Mesothelial cell of epicardium (in vitro differentiated cells): ENCODE results near the gene LASP1. TPM values are rescaled to one million over a fixed set of nuclear protein-coding genes. Genes with fewer than 3 reads are reported as not detected.
A peak's percentile ranks its signal among the peaks of the same experiment; 100 is the strongest.

ENCODE experiments used
- DNase-seq, 2 experiments: peaks; one replicate each; pipeline ENCODE4 v3.0.0; 2021; ENCODE audit warnings: low spot score in 2 of 2; ENCODE audit not compliant: unreplicated experiment in 2 of 2
- H3K27ac Mint-ChIP-seq: 2 replicates; pipeline ENCODE4 v1.8.0; 2021; ENCODE audit warnings: mixed read lengths
- H3K27me3 Mint-ChIP-seq: 2 replicates; pipeline ENCODE4 v1.8.0; 2021; ENCODE audit warnings: low read depth, mixed read lengths
- H3K36me3 Mint-ChIP-seq: 2 replicates; pipeline ENCODE4 v1.8.0; 2021; ENCODE audit warnings: mixed read lengths
- H3K4me1 Mint-ChIP-seq: 2 replicates; pipeline ENCODE4 v1.8.0; 2021; ENCODE audit warnings: mixed read lengths
- H3K4me3 Mint-ChIP-seq: 2 replicates; pipeline ENCODE4 v1.8.0; 2021; ENCODE audit warnings: mild to moderate bottlenecking, moderate library complexity, mixed read lengths
- H3K9me3 Mint-ChIP-seq: 2 replicates; pipeline ENCODE4 v1.8.0; 2021; ENCODE audit warnings: mixed read lengths
- total RNA-seq: library from RNA; stranded (reverse); gene quantifications from 3 replicates; pipeline ENCODE4 v1.2.1, GENCODE V29; 2021
- TF ChIP-seq, protein P1 (sequence below): fragments of 200-600 bp; sonication (generic); IDR thresholded peaks from one replicate; pipeline ENCODE4 v1.5.0; 2021; ENCODE audit warnings: antibody characterized with exemption; ENCODE audit not compliant: unreplicated experiment

LASP1 gene
- total RNA-seq, 1 donor from 2014 or later: 144 TPM

DNA sequence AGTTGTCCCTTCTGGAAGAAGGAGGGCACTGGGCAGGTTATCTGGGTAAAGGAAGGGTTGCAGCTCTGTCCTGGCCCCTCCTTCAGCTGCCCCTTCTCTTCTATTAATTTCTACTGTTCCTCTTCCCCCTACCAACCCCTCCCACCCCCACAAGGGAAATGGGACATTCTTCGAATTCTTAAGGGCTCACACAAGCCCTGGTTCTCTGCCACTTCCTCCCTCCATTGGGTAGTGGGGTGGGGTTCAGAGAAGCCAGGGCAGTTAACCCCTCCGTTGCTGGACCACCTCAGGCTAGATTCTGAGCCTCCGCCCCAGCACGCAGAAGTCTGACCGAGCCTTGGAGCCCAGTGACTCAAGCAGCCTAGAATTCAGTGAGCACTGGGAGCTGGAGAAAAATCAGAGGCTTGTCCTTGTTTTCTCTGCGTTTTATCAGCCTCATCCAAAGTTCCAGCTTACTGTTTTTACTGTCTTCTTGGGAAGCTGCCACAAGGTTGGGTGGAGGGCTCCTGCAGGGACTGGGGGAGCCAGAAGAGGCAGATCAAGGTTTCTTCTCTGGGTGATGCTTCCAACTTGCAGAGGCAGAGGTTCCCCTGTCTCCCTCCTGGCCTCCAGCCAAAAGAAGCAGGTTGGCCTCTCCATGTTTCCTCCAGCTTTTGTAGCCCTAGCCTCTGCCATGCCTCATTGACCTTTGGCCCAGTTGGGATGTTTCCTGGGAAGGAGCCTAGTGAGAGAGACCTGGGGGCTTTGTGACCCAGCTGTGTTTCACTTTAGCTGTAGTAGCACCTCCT is 10.2 kb downstream of the LASP1 start:
- TF ChIP-seq, protein P1, sequence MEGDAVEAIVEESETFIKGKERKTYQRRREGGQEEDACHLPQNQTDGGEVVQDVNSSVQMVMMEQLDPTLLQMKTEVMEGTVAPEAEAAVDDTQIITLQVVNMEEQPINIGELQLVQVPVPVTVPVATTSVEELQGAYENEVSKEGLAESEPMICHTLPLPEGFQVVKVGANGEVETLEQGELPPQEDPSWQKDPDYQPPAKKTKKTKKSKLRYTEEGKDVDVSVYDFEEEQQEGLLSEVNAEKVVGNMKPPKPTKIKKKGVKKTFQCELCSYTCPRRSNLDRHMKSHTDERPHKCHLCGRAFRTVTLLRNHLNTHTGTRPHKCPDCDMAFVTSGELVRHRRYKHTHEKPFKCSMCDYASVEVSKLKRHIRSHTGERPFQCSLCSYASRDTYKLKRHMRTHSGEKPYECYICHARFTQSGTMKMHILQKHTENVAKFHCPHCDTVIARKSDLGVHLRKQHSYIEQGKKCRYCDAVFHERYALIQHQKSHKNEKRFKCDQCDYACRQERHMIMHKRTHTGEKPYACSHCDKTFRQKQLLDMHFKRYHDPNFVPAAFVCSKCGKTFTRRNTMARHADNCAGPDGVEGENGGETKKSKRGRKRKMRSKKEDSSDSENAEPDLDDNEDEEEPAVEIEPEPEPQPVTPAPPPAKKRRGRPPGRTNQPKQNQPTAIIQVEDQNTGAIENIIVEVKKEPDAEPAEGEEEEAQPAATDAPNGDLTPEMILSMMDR: no peak
- no peaks in the 10 kb centered on the region for H3K9me3 Mint-ChIP-seq
- H3K4me3 Mint-ChIP-seq: peak overlapping the region; percentile 41
- H3K36me3 Mint-ChIP-seq: peaks cover 18% of the 10 kb centered on the region
- DNase-seq: peak in 1 of 2 experiments; percentile 60
- peaks cover 69% of the 10 kb centered on the region for H3K4me1 Mint-ChIP-seq
- H3K27me3 Mint-ChIP-seq: no peaks in the 10 kb centered on the region
- peak overlapping the region; percentile 97 for H3K27ac Mint-ChIP-seq

DNA sequence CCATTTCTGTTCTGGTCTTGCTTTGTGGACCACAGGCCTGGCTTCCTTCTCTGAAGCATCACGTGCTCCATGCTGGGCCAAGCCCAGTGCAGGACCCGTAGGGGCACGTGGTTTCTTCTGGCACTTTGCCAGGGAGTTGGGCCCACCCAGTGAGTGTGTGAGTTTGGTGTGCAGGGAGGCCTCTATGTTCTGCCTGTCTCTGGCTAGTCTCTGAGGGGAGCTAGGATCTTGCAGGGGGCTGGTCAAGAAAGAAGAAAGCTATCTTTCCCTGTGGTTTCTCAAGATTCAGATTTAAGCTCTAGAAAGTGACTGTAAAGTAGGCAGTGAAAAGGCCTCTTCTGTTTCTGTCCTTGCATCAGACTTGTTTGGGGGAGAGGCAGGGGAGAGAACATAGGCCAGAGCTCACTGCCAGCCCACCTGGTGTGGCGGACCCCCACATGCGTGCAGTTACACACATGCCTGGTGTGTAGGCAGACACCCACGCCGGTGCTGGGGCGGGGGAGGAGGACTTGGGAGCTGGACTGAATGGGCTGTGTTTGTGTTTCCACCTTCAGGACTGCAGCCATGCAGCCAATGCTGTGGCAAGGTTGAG is 11.8 kb downstream of the LASP1 start:
- Mint-ChIP-seq H3K27ac (peak overlapping the region; percentile 97), H3K27me3 (no peaks in the 10 kb centered on the region), H3K4me3 (peak overlapping the region; percentile 44), H3K9me3 (no peaks in the 10 kb centered on the region), H3K36me3 (peaks cover 18% of the 10 kb centered on the region), H3K4me1 (peaks cover 71% of the 10 kb centered on the region)
- TF ChIP-seq, protein P1: no peak
- DNase-seq: peak; percentile 69 to 81

DNA sequence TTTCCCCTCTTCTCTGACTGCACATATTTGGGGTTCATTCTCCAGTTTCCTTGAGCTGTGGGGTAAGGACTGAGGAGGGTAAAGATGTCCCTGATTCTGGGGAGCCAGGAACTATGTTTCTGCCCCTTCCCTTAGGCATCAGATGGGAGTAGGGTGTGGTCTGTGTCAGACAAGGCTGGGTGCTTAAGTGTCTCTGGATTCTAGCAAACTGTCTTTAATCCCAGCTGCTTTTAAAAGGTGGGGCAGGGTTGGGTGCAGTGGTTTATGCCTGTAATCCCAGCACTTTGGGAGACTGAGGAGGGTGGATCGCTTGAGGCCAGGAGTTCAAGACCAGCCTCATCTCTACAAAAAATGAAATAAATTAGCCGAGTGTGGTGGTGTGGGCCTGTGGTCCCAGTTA is 13.0 kb downstream of the LASP1 start:
- peak overlapping the region; percentile 97 for H3K27ac Mint-ChIP-seq
- H3K4me3 Mint-ChIP-seq: no peak overlapping the region
- H3K27me3 Mint-ChIP-seq: no peaks in the 10 kb centered on the region
- TF ChIP-seq, protein P1: no peak
- peaks cover 69% of the 10 kb centered on the region for H3K4me1 Mint-ChIP-seq
- no peak for DNase-seq
- H3K9me3 Mint-ChIP-seq: no peaks in the 10 kb centered on the region
- H3K36me3 Mint-ChIP-seq: peaks cover 17% of the 10 kb centered on the region

DNA sequence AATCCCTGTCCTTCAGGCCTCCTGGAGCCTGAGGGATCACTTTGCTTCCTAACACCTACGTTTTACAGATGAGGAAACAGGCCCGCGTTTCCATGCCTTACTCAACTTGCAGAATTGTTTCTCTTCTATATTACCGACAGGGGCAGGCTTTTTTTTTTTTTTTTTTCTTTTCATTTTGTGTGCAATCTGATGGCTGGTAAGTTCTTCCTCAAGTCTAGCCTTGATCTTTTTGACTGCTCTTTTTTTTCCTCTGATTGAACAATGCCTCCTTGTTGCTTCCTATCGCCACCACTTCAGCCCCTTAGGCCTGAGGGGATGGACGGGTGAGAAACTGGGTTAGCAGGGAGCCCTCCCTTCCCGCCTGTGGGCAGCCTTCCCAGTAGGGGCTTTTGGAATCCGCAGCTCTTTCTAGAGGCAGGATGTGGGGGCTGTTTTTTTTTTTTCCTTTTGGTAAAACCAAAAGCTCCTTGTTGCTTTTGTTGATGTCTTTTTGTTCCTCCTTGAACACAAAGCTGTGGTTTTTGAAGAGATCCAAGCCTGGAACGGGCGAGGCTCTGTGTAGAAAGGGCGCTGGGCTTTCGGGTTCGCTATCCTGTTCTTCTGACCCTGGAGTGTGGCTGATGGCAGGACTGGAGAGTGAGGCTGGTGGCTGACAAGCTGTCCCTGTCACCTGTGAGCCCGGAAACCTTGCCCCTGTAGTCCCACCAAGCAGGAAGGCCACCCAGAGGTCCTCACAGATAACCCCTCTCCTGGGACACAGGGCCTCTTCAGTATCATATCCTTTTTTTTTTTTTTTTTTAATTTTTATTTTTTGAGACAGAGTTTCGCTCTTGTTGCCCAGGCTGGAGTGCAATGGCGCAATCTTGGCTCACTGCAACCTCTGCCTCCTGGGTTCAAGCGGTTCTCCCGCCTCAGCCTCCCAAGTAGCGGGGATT is 14.0 kb downstream of the LASP1 start:
- Mint-ChIP-seq H3K27me3 (no peaks in the 10 kb centered on the region), H3K36me3 (peaks cover 16% of the 10 kb centered on the region), H3K27ac (peak overlapping the region; percentile 84), H3K4me1 (peaks cover 61% of the 10 kb centered on the region), H3K9me3 (no peaks in the 10 kb centered on the region), H3K4me3 (peak overlapping the region; percentile 20)
- DNase-seq: no peak
- TF ChIP-seq, protein P1: no peak

DNA sequence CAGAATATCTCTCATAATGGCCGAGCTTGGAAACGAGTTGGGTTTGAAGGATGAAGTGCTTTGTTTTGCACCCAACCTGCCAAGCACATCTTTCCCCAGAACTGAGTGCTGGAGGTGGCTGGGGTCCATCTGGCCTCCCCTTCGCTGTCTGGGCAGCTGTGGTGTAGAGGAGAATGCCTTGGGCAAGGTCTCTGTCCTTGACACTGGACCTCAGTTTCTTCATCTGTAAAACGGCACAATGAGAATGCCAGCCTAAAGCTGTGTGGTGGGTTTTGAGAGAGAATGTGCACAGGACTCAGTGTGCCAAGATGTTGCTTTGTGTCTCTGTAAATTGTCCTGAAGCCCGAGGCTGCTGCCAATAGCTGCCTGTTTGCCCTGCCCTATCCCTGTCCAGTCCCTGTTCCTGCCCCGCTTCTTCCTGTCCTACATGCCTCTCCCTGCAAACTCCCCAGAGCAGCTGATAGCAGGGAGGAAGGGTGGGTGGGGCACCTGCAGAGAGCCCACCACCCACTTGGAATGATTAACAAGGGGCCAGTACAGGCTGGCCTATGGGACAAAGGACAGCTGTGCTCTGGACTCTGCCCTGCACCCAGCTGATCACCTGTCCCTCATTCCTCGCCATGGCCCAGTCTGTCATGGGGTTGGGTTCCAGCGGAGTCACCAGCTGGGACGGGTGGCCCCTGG is 15.3 kb downstream of the LASP1 start:
- peaks cover 53% of the 10 kb centered on the region for H3K4me1 Mint-ChIP-seq
- H3K4me3 Mint-ChIP-seq: no peak overlapping the region
- TF ChIP-seq, protein P1: no peak
- peaks cover 19% of the 10 kb centered on the region for H3K36me3 Mint-ChIP-seq
- no peak for DNase-seq
- H3K27ac Mint-ChIP-seq: peak overlapping the region; percentile 70
- H3K27me3 Mint-ChIP-seq: no peaks in the 10 kb centered on the region
- no peaks in the 10 kb centered on the region for H3K9me3 Mint-ChIP-seq
